Tibial nerve (tissue), 4 donors: ENCODE results near the gene RAP1GAP2. TPM values are rescaled to one million over a fixed set of nuclear protein-coding genes. Genes with fewer than 3 reads are reported as not detected.
"Not testable (repeated sequence)": the region's sequence is repeated elsewhere in the genome, so short reads cannot be mapped to it uniquely, and the experiment has no call there.

Experiments
- DNase-seq, 2 donors: peaks; one replicate each; pipeline ENCODE4 v3.0.0-alpha.2; 2019; ENCODE audit warnings: low spot score in 2 of 2
- H3K27ac ChIP-seq, 4 donors: fragments of 200-600 bp; sonication (generic) in 3 of 4; one replicate each; pipeline ENCODE4 v1.5.1; 2017 to 2019; ENCODE audit warnings: mild to moderate bottlenecking in 1 of 4
- H3K27me3 ChIP-seq, 2 donors: fragments of 200-600 bp; sonication (generic) in 1 of 2; one replicate each; pipeline versions ENCODE4 v1.5.1 to v1.6.0; 2017 to 2019
- H3K36me3 ChIP-seq, 3 donors: fragments of 200-600 bp; sonication (generic); one replicate each; pipeline ENCODE4 v1.5.1; 2018 to 2019
- H3K4me1 ChIP-seq, 4 donors: fragments of 200-600 bp; sonication (generic) in 3 of 4; one replicate each; pipeline ENCODE4 v1.5.1; 2017 to 2019
- H3K4me3 ChIP-seq, 4 donors: fragments of 200-600 bp; sonication (generic) in 3 of 4; one replicate each; pipeline ENCODE4 v1.5.1; 2017 to 2019; ENCODE audit warnings: mild to moderate bottlenecking in 1 of 4, moderate library complexity in 1 of 4
- H3K9me3 ChIP-seq, 4 donors: fragments of 200-600 bp; sonication (generic) in 3 of 4; one replicate each; pipeline ENCODE4 v1.5.1; 2017 to 2019
- EP300 ChIP-seq, 2 donors: sonication (generic); formaldehyde crosslinking; IDR thresholded peaks; one replicate each; pipeline ENCODE4 v1.6.1; 2017; ENCODE audit warnings: antibody characterized with exemption in 2 of 2, mild to moderate bottlenecking in 1 of 2
- POLR2A ChIP-seq, 2 donors: fragments of 450-650 bp; IDR thresholded peaks; one replicate each; pipeline ENCODE4 v1.6.1; 2017; ENCODE audit warnings: antibody characterized with exemption in 2 of 2, mild to moderate bottlenecking in 2 of 2, moderate library complexity in 2 of 2
- WGBS, 2 donors: methylation state at CpG; one replicate each; pipeline ENCODE4 v1.1.5; 2018; 5-methylcytosine and 5-hydroxymethylcytosine counted together
- total RNA-seq, 4 donors: library from RNA; depleted of rRNA; stranded (reverse); fragments of >200 nt; gene quantifications; one replicate each; pipeline ENCODE4 v1.1.0, GENCODE V29; 2016
- TF ChIP-seq, protein P1 (sequence below), 5 experiments: fragments of 200-600 bp in 3 of 5; fragments of 450-650 bp in 2 of 5; sonication (generic) in 3 of 5; IDR thresholded peaks; one replicate each; pipeline ENCODE4 v1.5.1; 2016 to 2019; ENCODE audit warnings: antibody characterized with exemption in 5 of 5, mild to moderate bottlenecking in 3 of 5, moderate library complexity in 2 of 5

Gene RAP1GAP2
- total RNA-seq, 4 donors from 2014 or later = 5.4 to 18.2 (median 11.9) TPM

DNA sequence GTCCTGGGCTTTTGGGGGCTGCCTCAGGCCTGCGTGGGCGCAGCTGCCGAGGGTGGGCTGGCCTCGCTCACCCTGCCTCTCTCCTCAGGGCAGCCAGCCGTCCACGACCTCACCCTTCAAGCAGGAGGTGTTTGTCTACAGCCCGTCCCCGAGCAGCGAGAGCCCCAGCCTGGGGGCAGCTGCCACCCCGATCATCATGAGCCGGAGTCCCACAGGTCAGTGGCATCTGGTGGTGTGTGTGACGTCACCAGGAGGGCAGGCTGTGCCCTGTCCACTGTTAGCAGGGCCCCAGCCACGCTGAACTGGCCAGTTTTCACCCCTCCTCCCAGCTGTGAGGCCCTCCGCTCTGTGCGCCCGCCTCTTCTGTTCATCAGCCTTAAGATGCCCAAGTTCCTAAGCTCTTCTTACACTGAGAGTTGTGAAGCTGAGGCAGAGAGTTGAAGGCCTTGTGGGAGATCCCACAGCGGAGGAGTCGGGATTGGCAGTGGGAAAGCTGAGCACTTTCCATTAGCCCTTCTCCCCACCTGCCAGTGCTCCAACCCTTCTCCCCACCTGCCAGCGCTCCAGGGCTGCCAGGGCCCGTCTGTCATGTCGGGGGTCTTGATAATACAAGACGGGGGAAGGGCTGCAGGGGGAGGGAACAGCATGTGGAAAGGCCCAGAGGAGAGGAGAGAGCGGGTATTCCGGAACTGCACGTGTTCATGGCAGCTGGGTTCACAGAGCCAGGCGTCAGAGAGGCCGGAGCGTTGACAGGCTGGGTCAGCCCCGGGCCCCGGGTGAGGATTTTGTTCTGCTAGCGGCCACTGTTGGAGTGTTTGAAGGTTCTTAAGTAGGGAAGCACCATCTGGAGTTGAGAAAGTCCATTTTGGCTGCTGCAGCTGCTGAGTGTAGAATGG, 230.9 kb downstream of the RAP1GAP2 start:
- DNase-seq = no peak
- H3K4me1 ChIP-seq = no peaks in the 10 kb centered on the region
- TF ChIP-seq EP300 (IDR thresholded peaks at IDR 0.05) (no peak), POLR2A (IDR thresholded peaks at IDR 0.05) (no peak)
- TF ChIP-seq, protein P1, sequence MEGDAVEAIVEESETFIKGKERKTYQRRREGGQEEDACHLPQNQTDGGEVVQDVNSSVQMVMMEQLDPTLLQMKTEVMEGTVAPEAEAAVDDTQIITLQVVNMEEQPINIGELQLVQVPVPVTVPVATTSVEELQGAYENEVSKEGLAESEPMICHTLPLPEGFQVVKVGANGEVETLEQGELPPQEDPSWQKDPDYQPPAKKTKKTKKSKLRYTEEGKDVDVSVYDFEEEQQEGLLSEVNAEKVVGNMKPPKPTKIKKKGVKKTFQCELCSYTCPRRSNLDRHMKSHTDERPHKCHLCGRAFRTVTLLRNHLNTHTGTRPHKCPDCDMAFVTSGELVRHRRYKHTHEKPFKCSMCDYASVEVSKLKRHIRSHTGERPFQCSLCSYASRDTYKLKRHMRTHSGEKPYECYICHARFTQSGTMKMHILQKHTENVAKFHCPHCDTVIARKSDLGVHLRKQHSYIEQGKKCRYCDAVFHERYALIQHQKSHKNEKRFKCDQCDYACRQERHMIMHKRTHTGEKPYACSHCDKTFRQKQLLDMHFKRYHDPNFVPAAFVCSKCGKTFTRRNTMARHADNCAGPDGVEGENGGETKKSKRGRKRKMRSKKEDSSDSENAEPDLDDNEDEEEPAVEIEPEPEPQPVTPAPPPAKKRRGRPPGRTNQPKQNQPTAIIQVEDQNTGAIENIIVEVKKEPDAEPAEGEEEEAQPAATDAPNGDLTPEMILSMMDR (IDR thresholded peaks at IDR 0.05) = no peak
- peaks cover 0 to 21% (median 0%) of the 10 kb centered on the region in 3 donors for H3K36me3 ChIP-seq
- H3K27me3 ChIP-seq = no peaks in the 10 kb centered on the region
- WGBS, 2 donors = 61 to 81% methylated on average over 27 to 28 of the region's 31 CpGs
- no peak overlapping the region for H3K4me3 ChIP-seq
- peaks cover 0 to 22% (median 3%) of the 10 kb centered on the region in 4 donors for H3K9me3 ChIP-seq
- H3K27ac ChIP-seq = no peak overlapping the region

DNA sequence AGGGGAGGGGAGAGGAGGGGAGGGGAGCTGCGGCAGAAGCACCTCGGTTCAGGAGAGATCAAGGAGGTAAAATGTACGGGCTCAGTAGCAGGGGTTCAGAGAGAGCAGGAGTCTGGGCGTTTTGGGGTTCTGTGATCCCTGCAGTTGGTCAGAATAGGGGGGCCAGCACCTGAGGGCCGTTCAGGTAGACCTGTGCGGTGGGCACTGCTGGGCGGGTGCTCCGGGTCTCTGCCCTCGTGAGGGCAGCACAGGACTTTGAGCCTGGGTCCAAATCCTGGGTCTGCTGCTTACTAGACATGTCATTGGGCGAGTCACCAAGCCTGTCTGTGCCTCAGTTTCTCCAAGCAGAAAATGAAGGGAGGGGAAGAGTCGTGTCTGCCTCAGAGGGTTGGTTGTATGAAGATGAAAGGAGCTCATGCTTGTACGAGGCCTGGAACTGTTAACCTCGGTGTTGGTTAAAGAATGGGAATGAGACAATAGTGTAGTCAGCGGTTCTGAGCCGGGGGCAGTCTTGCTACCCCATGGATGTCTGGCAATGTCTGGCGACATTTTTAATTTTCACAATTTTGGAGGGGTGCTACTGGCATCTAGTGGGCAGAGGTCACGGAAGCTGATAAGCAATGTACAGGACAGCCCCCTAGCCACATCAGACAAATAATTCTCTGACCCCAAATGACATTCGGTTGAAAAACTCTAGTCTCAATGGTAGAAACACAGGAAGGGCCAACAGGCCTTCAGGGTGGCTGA, 231.7 kb downstream of the RAP1GAP2 start:
- Histone ChIP-seq H3K36me3 (peaks cover 0 to 17% (median 0%) of the 10 kb centered on the region in 3 donors), H3K27me3 (no peaks in the 10 kb centered on the region), H3K27ac (no peak overlapping the region), H3K4me3 (no peak overlapping the region), H3K4me1 (no peaks in the 10 kb centered on the region), H3K9me3 (peaks cover 0 to 15% (median 2%) of the 10 kb centered on the region in 4 donors)
- DNase-seq = no peak
- TF ChIP-seq POLR2A (IDR thresholded peaks at IDR 0.05) = no peak
- WGBS, 2 donors = 79 to 80% methylated on average over 18 of the region's 18 CpGs

DNA sequence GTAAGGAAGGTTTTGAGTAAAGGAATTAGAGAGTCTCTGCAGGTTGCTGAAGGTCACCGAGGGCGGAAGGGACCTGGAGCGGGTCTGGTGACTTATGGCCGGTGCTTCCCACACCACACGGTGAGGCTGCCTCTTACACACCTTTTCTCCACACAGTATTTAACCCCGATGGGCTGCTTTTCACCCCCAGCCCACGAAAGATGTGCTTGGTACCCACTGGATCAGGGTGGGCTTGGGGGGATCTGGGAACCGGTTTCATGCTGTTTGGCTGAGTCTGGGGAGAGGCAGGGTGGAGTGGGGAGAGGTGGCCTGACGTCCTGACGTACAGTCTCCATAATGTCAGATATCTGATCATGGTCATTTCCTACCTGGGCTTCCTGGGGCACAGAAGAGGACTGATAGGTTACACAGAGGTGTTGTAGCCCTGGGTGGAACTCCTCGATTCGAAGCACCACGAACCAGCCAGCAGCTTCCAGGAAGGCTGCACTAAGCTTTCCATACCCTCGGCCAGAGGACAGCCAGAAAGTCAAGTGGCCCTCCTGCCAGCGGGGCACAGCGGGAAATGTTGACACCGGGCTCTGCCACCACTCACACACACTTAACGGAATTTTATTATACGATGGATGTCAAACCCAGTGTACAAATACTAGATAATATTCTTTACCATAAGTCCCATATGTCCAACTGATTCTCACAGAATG, 233.1 kb downstream of the RAP1GAP2 start:
- H3K9me3 ChIP-seq = peaks cover 0 to 2% (median 0%) of the 10 kb centered on the region in 4 donors
- WGBS, 2 donors = 84 to 87% methylated on average over 19 of the region's 19 CpGs
- TF ChIP-seq POLR2A (IDR thresholded peaks at IDR 0.05) = no peak
- TF ChIP-seq EP300 (IDR thresholded peaks at IDR 0.05) = no peak
- TF ChIP-seq, protein P1 (IDR thresholded peaks at IDR 0.05) = no peak
- H3K4me3 ChIP-seq = no peak overlapping the region
- no peak for DNase-seq
- peaks cover 0 to 10% (median 0%) of the 10 kb centered on the region in 3 donors for H3K36me3 ChIP-seq
- H3K27ac ChIP-seq = no peak overlapping the region
- H3K4me1 ChIP-seq = no peaks in the 10 kb centered on the region
- no peaks in the 10 kb centered on the region for H3K27me3 ChIP-seq

DNA sequence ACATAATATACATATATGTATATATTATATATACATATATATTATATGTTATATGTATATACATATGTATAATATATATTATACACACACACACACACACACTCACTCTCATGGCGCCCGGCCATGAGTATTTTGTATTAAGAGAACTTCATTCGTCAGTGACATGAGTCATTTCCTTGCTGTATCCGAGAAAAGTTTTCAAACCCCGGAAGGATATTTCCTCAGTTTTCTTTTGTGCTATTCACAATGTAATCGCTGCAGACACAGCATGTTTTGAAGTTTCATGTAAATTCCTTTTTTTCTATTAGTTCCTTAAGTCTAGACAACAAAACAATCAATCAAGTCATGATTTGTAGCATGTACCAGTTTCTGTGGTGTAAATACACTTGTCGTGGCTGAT, 233.9 kb downstream of the RAP1GAP2 start:
- DNase-seq = no peak
- H3K4me3 ChIP-seq = no peak overlapping the region
- WGBS, 2 donors = 52 to 58% methylated on average over 7 of the region's 7 CpGs
- H3K36me3 ChIP-seq = peaks cover 0 to 10% (median 0%) of the 10 kb centered on the region in 3 donors
- no peak overlapping the region for H3K27ac ChIP-seq
- TF ChIP-seq POLR2A (IDR thresholded peaks at IDR 0.05) (no peak), EP300 (IDR thresholded peaks at IDR 0.05) (no peak)
- TF ChIP-seq, protein P1 (IDR thresholded peaks at IDR 0.05) = no peak
- no peaks in the 10 kb centered on the region for H3K4me1 ChIP-seq
- H3K9me3 ChIP-seq = no peaks in the 10 kb centered on the region
- H3K27me3 ChIP-seq = no peaks in the 10 kb centered on the region

DNA sequence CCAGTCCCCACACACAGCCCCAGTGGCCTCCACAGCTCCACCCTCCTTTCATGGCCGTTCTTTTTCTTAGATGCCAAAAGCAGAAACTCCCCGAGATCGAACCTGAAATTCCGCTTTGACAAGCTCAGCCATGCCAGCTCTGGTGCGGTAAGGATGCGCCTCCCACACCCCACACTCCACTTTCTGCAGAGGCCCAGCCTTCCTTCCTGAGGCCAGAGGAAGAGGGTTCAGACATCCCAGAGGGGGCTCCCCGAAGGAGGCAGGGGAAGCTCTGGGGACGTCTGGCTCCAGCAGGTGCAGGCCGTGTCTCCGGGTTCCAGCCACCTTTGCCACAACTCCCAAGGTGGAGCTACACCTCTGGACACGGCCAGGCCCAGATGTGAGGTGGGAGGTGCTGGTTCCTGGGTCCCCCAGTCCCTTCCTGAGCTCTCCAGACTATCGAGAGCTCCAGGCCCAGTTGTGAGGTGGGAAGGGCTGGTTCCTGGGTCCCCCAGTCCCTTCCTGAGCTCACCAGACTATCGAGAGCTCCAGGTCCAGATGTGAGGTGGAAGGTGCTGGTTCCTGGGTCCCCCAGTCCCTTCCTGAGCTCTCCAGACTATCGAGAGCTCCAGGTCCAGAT, 234.7 kb downstream of the RAP1GAP2 start:
- not testable (repeated sequence) for H3K4me1 ChIP-seq, H3K27ac ChIP-seq, H3K9me3 ChIP-seq, H3K4me3 ChIP-seq, H3K36me3 ChIP-seq, H3K27me3 ChIP-seq, DNase-seq
- WGBS, 2 donors = 86 to 88% methylated on average over 14 of the region's 14 CpGs
